Smooth muscle cell (in vitro differentiated cells): ENCODE data around the gene ZNF557. TPM values are rescaled to one million over a fixed set of nuclear protein-coding genes. Genes with fewer than 3 reads are reported as not detected.

Experiments used
- DNase-seq: peaks from one replicate; lab custom pipeline; 2025; ENCODE audit not compliant: unreplicated experiment; lab: John Stamatoyannopoulos, UW
- H2AFZ ChIP-seq: fragments of 200-600 bp; sonication (generic); 2 replicates; pipeline ENCODE4 v1.6.0; 2016; ENCODE audit warnings: antibody characterized with exemption, low read depth, mild to moderate bottlenecking
- H3F3A ChIP-seq: fragments of 200-600 bp; sonication (generic); 2 replicates; pipeline ENCODE4 v1.6.0; 2017; ENCODE audit warnings: antibody characterized with exemption, low read depth
- H3K27ac ChIP-seq: fragments of 200-600 bp; sonication (generic); 2 replicates; pipeline ENCODE4 v1.5.1; 2016; ENCODE audit warnings: low read depth, mild to moderate bottlenecking
- H3K27me3 ChIP-seq: fragments of 200-600 bp; sonication (generic); 2 replicates; pipeline ENCODE4 v1.6.1; 2016; ENCODE audit warnings: low read depth, mild to moderate bottlenecking
- H3K36me3 ChIP-seq: fragments of 200-600 bp; sonication (generic); 2 replicates; pipeline ENCODE4 v1.5.1; 2016; ENCODE audit warnings: low read depth
- H3K4me1 ChIP-seq: fragments of 200-600 bp; sonication (generic); 2 replicates; pipeline ENCODE4 v1.5.1; 2016; ENCODE audit warnings: low read depth
- H3K4me2 ChIP-seq: fragments of 200-600 bp; sonication (generic); 2 replicates; pipeline ENCODE4 v1.6.0; 2016; ENCODE audit warnings: mild to moderate bottlenecking
- H3K4me3 ChIP-seq: fragments of 200-600 bp; sonication (generic); 2 replicates; pipeline ENCODE4 v1.5.1; 2016; ENCODE audit warnings: mild to moderate bottlenecking
- H3K79me2 ChIP-seq: fragments of 200-600 bp; sonication (generic); 2 replicates; pipeline ENCODE4 v1.6.0; 2016; ENCODE audit warnings: low read depth, mild to moderate bottlenecking
- H3K9ac ChIP-seq: fragments of 200-600 bp; sonication (generic); 2 replicates; pipeline ENCODE4 v1.6.0; 2016; ENCODE audit warnings: low read depth
- H3K9me3 ChIP-seq: fragments of 200-600 bp; sonication (generic); replicated peaks from 2 replicates; pipeline ENCODE4 v1.5.1; 2016; ENCODE audit warnings: low read depth
- H4K20me1 ChIP-seq: fragments of 200-600 bp; sonication (generic); 2 replicates; pipeline ENCODE4 v1.6.0; 2016; ENCODE audit warnings: low read depth
- WGBS: methylation state at CpG from one replicate; pipeline ENCODE4 v1.1.7; 2016; ENCODE audit warnings: low lambda C conversion rate; 5-methylcytosine and 5-hydroxymethylcytosine counted together
- polyA plus RNA-seq: library from polyadenylated mRNA; unstranded; fragments of >200 nt; fragmentation: Nextera tagmentation; extraction: Ambion mirVana; gene quantifications from 2 replicates; pipeline ENCODE4 v1.2.1, GENCODE V29; 2016
- total RNA-seq: library from RNA; depleted of rRNA; stranded (reverse); fragments of >200 nt; gene quantifications from 2 replicates; pipeline ENCODE4 v1.2.3, GENCODE V29; 2014
- TF ChIP-seq, protein P1 (sequence below): fragments of 200-600 bp; sonication (generic); IDR thresholded peaks from 2 replicates; pipeline ENCODE4 v1.5.1; 2017; ENCODE audit warnings: borderline replicate concordance, mild to moderate bottlenecking, antibody characterized with exemption; ENCODE audit not compliant: insufficient read depth, poor library complexity, severe bottlenecking

ZNF557 gene
- total and polyA plus RNA-seq, 2 experiments from 2014 or later, result 4.2 to 9.7 TPM

- H3K4me3 ChIP-seq, result no peak overlapping the region
- peaks cover 5% of the 10 kb centered on the region for H3K4me1 ChIP-seq
- H3K27ac ChIP-seq, result no peak overlapping the region
- H3K27me3 ChIP-seq, result no peaks in the 10 kb centered on the region
- TF ChIP-seq, protein P1, sequence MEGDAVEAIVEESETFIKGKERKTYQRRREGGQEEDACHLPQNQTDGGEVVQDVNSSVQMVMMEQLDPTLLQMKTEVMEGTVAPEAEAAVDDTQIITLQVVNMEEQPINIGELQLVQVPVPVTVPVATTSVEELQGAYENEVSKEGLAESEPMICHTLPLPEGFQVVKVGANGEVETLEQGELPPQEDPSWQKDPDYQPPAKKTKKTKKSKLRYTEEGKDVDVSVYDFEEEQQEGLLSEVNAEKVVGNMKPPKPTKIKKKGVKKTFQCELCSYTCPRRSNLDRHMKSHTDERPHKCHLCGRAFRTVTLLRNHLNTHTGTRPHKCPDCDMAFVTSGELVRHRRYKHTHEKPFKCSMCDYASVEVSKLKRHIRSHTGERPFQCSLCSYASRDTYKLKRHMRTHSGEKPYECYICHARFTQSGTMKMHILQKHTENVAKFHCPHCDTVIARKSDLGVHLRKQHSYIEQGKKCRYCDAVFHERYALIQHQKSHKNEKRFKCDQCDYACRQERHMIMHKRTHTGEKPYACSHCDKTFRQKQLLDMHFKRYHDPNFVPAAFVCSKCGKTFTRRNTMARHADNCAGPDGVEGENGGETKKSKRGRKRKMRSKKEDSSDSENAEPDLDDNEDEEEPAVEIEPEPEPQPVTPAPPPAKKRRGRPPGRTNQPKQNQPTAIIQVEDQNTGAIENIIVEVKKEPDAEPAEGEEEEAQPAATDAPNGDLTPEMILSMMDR, result no peak
- no peak overlapping the region for H2AFZ ChIP-seq
- H3K9ac ChIP-seq, result no peak overlapping the region
- H3K4me2 ChIP-seq, result no peak overlapping the region
- WGBS, result 98% methylated on average over 17 of the region's 29 CpGs
- peaks cover 54% of the 10 kb centered on the region for H3K36me3 ChIP-seq
- H3F3A ChIP-seq, result no peaks in the 10 kb centered on the region
- no peak for DNase-seq
- peaks cover 33% of the 10 kb centered on the region for H3K9me3 ChIP-seq
- H3K79me2 ChIP-seq, result peaks cover 10% of the 10 kb centered on the region
- H4K20me1 ChIP-seq, result no peaks in the 10 kb centered on the region
Observed at GRCh38 chr19:7074705-7075282, 5.3 kb downstream of the ZNF557 start.

DNA sequence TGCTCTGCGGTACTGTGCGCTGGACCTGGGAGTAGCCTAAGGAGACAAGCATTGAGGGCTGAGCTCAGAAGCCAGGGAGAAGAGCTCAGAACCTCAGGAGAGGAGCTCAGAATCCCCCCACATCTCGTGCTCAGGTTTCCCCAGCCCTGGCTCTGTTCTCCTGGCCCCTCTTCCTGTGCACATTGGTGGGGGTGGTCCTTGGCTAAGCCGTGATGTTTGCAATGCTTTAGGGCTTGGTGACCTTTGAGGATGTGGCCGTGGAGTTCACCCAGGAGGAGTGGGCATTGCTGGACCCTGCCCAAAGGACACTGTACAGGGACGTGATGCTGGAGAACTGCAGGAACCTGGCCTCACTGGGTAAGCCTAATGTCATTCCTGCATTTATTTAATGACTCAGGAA is 6.6 kb downstream of the ZNF557 start:
- no peaks in the 10 kb centered on the region for H3F3A ChIP-seq
- H3K36me3 ChIP-seq, result peaks cover 67% of the 10 kb centered on the region
- TF ChIP-seq, protein P1, result no peak
- WGBS, result 99% methylated on average over 6 of the region's 6 CpGs
- H3K9me3 ChIP-seq, result peaks cover 44% of the 10 kb centered on the region
- H3K4me1 ChIP-seq, result no peaks in the 10 kb centered on the region
- no peaks in the 10 kb centered on the region for H3K79me2 ChIP-seq
- no peak overlapping the region for H3K4me2 ChIP-seq
- H4K20me1 ChIP-seq, result no peaks in the 10 kb centered on the region
- H3K4me3 ChIP-seq, result no peak overlapping the region
- no peak for DNase-seq
- H3K27ac ChIP-seq, result no peak overlapping the region
- H3K9ac ChIP-seq, result no peak overlapping the region
- H3K27me3 ChIP-seq, result no peaks in the 10 kb centered on the region
- H2AFZ ChIP-seq, result no peak overlapping the region

DNA sequence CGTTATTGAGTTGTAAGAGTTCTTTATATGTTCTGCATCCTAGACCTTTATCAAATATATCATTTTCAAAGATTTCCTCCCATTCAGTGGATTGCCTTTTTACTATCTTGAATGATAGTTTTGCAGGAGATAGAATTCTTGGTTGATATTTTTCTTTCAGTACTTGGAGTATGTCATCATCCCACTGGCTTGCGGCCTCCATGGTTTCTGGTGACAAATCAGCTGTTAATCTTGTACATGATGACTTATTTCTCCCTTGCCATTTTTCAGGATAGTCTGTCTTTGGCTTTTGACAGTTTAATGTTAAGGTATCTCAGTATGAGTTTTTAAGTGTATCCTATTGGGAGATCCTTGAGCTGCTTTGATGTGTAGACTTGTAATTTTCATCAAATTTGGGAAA is 8.5 kb downstream of the ZNF557 start:
- H2AFZ ChIP-seq, result no peak overlapping the region
- H3K27ac ChIP-seq, result no peak overlapping the region
- H3K9ac ChIP-seq, result no peak overlapping the region
- H3F3A ChIP-seq, result peaks cover 8% of the 10 kb centered on the region
- H3K4me3 ChIP-seq, result no peak overlapping the region
- DNase-seq, result no peak
- TF ChIP-seq, protein P1, result no peak
- no peaks in the 10 kb centered on the region for H3K4me1 ChIP-seq
- no peaks in the 10 kb centered on the region for H4K20me1 ChIP-seq
- WGBS, result 98% methylated on average over 2 of the region's 2 CpGs
- peaks cover 62% of the 10 kb centered on the region for H3K9me3 ChIP-seq
- H3K27me3 ChIP-seq, result no peaks in the 10 kb centered on the region
- peaks cover 80% of the 10 kb centered on the region for H3K36me3 ChIP-seq
- no peaks in the 10 kb centered on the region for H3K79me2 ChIP-seq
- H3K4me2 ChIP-seq, result no peak overlapping the region
